IMR-90 (cell line): Measurements from ENCODE around the gene PRKD3.

ENCODE experiments used
- BHLHE40 ChIP-seq: fragments of 150-350 bp; IDR thresholded peaks from 2 replicates; pipeline ENCODE4 v1.6.1; 2016; ENCODE audit warnings: mild to moderate bottlenecking, low read depth, low read length
- CEBPB ChIP-seq: IDR thresholded peaks from 2 replicates; pipeline ENCODE4 v1.6.1; 2012; ENCODE audit warnings: low read depth, low read length, improper control_type of control experiment
- CHD1 ChIP-seq: IDR thresholded peaks from 2 replicates; pipeline ENCODE4 v1.6.1; 2012; ENCODE audit warnings: low read depth, low read length, improper control_type of control experiment
- CTCF ChIP-seq: conservative IDR thresholded peaks from 2 replicates; pipeline ENCODE4 v1.5.1; 2012; ENCODE audit warnings: mild to moderate bottlenecking, low read depth, low read length, improper control_type of control experiment
- FOS ChIP-seq: fragments of 150-350 bp; IDR thresholded peaks from 2 replicates; pipeline ENCODE4 v1.6.1; 2016; ENCODE audit warnings: low read depth, low read length
- MAFK ChIP-seq: IDR thresholded peaks from 2 replicates; pipeline ENCODE4 v1.6.1; 2012; ENCODE audit warnings: low read depth, low read length, improper control_type of control experiment
- MXI1 ChIP-seq: IDR thresholded peaks from 2 replicates; pipeline ENCODE4 v1.6.1; 2012; ENCODE audit warnings: low read depth, mild to moderate bottlenecking, low read length, moderate library complexity, borderline replicate concordance
- POLR2A ChIP-seq: IDR thresholded peaks from 2 replicates; pipeline ENCODE4 v1.6.1; 2012; ENCODE audit warnings: mild to moderate bottlenecking, low read depth, low read length
- RCOR1 ChIP-seq: IDR thresholded peaks from 2 replicates; pipeline ENCODE4 v1.6.1; 2012; ENCODE audit warnings: mild to moderate bottlenecking, low read length, improper control_type of control experiment; ENCODE audit not compliant: insufficient replicate concordance
- RFX5 ChIP-seq: IDR thresholded peaks from 2 replicates; pipeline ENCODE4 v1.8.0; 2012; ENCODE audit warnings: low read depth, mild to moderate bottlenecking, low read length, moderate library complexity
- SMC3 ChIP-seq: fragments of 150-350 bp; IDR thresholded peaks from 2 replicates; pipeline ENCODE4 v1.6.1; 2016; ENCODE audit warnings: low read depth, mild to moderate bottlenecking, antibody characterized with exemption, low read length, moderate library complexity
- USF2 ChIP-seq: fragments of 150-350 bp; IDR thresholded peaks from 2 replicates; pipeline ENCODE4 v1.6.1; 2017; ENCODE audit warnings: mild to moderate bottlenecking, antibody characterized with exemption, low read length, low read depth

DNA sequence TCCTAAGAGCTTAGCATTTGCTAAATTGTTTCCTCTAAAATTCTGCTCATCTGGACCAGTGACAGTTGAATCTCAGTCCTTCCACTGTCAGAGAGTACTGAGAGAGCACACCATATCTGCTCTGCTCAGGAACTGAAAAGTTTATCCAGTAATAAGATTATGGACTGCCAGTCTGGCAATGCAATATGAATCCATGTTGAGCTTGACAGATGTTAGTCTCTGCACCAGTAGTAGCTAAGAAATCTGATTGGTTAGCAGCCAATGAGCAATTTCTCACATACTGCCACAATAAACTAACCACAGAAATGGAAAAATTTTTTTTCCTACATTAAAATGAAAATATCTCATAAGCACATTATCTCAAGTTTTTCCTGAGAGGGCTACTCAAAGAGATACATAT, 2.3 kb downstream of the PRKD3 start:
- TF ChIP-seq CTCF (no peak), POLR2A (no peak), USF2 (no peak), CHD1 (no peak), RCOR1 (no peak), SMC3 (no peak), CEBPB (no peak), BHLHE40 (no peak), FOS (no peak), MXI1 (no peak), RFX5 (no peak), MAFK (no peak)
